ENCODE data around the gene RASSF7. TPM values are rescaled to one million over a fixed set of nuclear protein-coding genes. Genes with fewer than 3 reads are reported as not detected.
A peak's percentile ranks its signal among the peaks of the same experiment; 100 is the strongest.

The RASSF7 gene
- total and polyA plus RNA-seq, 2 donors (not counting 1 experiment from before 2014, with no cell fraction given): 29.8 to 89.3 TPM

GRCh38 chr11:535519-536454, 25.0 kb upstream of the RASSF7 start, which contains the start of gene HRAS:
Gene HRAS, minus strand, starts transcription at chr11:535576.
- CTCF ChIA-PET: interaction anchor here (0.6 to 1.8 kb wide), 11 partner anchors 9 to 255 kb away, joined by 3 to 9 read pairs (median 3); partner anchors contain the start of genes IRF7 and PHRF1
- no peaks in the 10 kb centered on the region for H3K27me3 Mint-ChIP-seq
- DNase-seq: peak; percentile 96
- TF ChIP-seq EZH2 (IDR thresholded peaks at IDR 0.05; ENCODE audit: borderline replicate concordance, insufficient read depth, low read depth, low read length, poor library complexity, severe bottlenecking) (no peak), CTCF (IDR thresholded peaks at IDR 0.05) (no peak)
- peak; percentile 76 for ATAC-seq (ENCODE audit: low read depth)
- Histone ChIP-seq H3K36me3 (replicated peaks in 1 of 2; ENCODE audit: control extremely low read depth in 1 of 2, control insufficient read depth in 1 of 2, extremely low read depth in 1 of 2, insufficient read depth in 2 of 2, low read length in 1 of 2) (peaks cover 0 to 25% of the 10 kb centered on the region in 2 experiments), H3K4me1 (ENCODE audit: control insufficient read depth in 2 of 2, insufficient read depth in 2 of 2, low read length in 2 of 2) (peaks cover 17 to 35% of the 10 kb centered on the region in 2 donors), H2AFZ (ENCODE audit: insufficient read depth, low read depth, low read length, poor library complexity, severe bottlenecking) (peak within 1 kb of the TSS; percentile 71), H3K27me3 (replicated peaks in 1 of 4; ENCODE audit: control extremely low read depth in 1 of 4, control insufficient read depth in 3 of 4, insufficient read depth in 4 of 4, low read length in 3 of 4) (no peaks in the 10 kb centered on the region), H3K27ac (ENCODE audit: low read length in 2 of 2) (peak within 1 kb of the TSS; percentile 99), H3K79me2 (ENCODE audit: control insufficient read depth, insufficient read depth, low read length) (peaks cover 43% of the 10 kb centered on the region), H3K9me3 (ENCODE audit: control extremely low read depth in 1 of 3, control insufficient read depth in 2 of 3, insufficient read depth in 1 of 3, low read length in 2 of 3) (no peaks in the 10 kb centered on the region), H3K4me2 (replicated peaks; ENCODE audit: low read depth, low read length, poor library complexity, severe bottlenecking) (peak within 1 kb of the TSS; percentile 99), H3K9ac (ENCODE audit: low read length) (peak within 1 kb of the TSS; percentile 86), H4K20me1 (ENCODE audit: control insufficient read depth, insufficient read depth, low read length, poor library complexity, severe bottlenecking) (peaks cover 36% of the 10 kb centered on the region), H3K4me3 (ENCODE audit: control extremely low read depth in 1 of 5, extremely low read depth in 1 of 5, insufficient read depth in 1 of 5, low read depth in 2 of 5, low read length in 4 of 5) (peak within 1 kb of the TSS; percentile 68 to 80 (median 72))
- under 1% methylated on average over 97 of the region's 97 CpGs for WGBS (ENCODE audit: insufficient coverage)
- H3K9me3 Mint-ChIP-seq (ENCODE audit: insufficient read depth): no peaks in the 10 kb centered on the region
- H3K4me3 Mint-ChIP-seq: peak within 1 kb of the TSS; percentile 97
- H3K27ac Mint-ChIP-seq: peak within 1 kb of the TSS; percentile 99
- POLR2A ChIA-PET: interaction anchor here (0.6 to 3.0 kb wide), 21 partner anchors 17 to 329 kb away, joined by 3 to 26 read pairs (median 5); partner anchors contain the start of genes BET1L, DEAF1, IRF7 and PHRF1
- peaks cover 20% of the 10 kb centered on the region for H3K4me1 Mint-ChIP-seq
- intact Hi-C loops (cut with micrococcal nuclease): loop anchor here (2.0 to 5.0 kb wide), 5 partner anchors 33 to 772 kb away; partner anchors contain the start of genes BET1L, RIC8A, SLC25A22 and TOLLIP

Data from B cell (primary cell).